Heart left ventricle (tissue), 16 donors: Measurements from ENCODE around the gene CXCL10. TPM values are rescaled to one million over a fixed set of nuclear protein-coding genes. Genes with fewer than 3 reads are reported as not detected.

Experiments
- ATAC-seq, 4 donors: fragments of 200-7000 bp; cut with Tn5 transposase; one replicate each; pipeline ENCODE4 v1.9.1; 2020 to 2022; ENCODE audit warnings: moderate library complexity in 4 of 4, mild to moderate bottlenecking in 3 of 4, moderate number of reproducible peaks in 1 of 4
- DNase-seq, 5 donors: peaks; one replicate each; pipeline ENCODE4 v3.0.0-alpha.2; 2020
- H3K27ac ChIP-seq, 12 donors: fragments of 200-600 bp; sonication (generic) in 4 of 12; one replicate each; pipeline versions ENCODE4 v1.5.0 to v1.8.0; 2016 to 2022; ENCODE audit warnings: mild to moderate bottlenecking in 2 of 12
- H3K27me3 ChIP-seq, 9 donors: fragments of 200-600 bp; sonication (generic) in 2 of 9; one replicate each; pipeline versions ENCODE4 v1.5.1 to v1.8.0; 2016 to 2022; ENCODE audit warnings: mild to moderate bottlenecking in 3 of 9
- H3K36me3 ChIP-seq, 9 donors: fragments of 200-600 bp; sonication (generic) in 2 of 9; one replicate each; pipeline versions ENCODE4 v1.5.0 to v1.8.0; 2018 to 2022; ENCODE audit warnings: mild to moderate bottlenecking in 2 of 9
- H3K4me1 ChIP-seq, 12 donors: fragments of 200-600 bp; sonication (generic) in 4 of 12; one replicate each; pipeline versions ENCODE4 v1.5.0 to v1.8.0; 2016 to 2022; ENCODE audit warnings: mild to moderate bottlenecking in 3 of 12
- H3K4me3 ChIP-seq, 12 donors: fragments of 200-600 bp; sonication (generic) in 4 of 12; one replicate each; pipeline versions ENCODE4 v1.5.0 to v1.8.0; 2017 to 2022; ENCODE audit warnings: mild to moderate bottlenecking in 9 of 12, moderate library complexity in 4 of 12
- H3K9me3 ChIP-seq, 12 donors: fragments of 200-600 bp; sonication (generic) in 4 of 12; one replicate each; pipeline versions ENCODE4 v1.5.0 to v1.8.0; 2016 to 2022; ENCODE audit warnings: mild to moderate bottlenecking in 1 of 12
- POLR2A ChIP-seq, 2 donors: fragments of 450-650 bp; IDR thresholded peaks; one replicate each; pipeline ENCODE4 v1.6.1; 2017; ENCODE audit warnings: antibody characterized with exemption in 2 of 2, mild to moderate bottlenecking in 2 of 2, moderate library complexity in 2 of 2
- WGBS, 4 donors: extraction: QIAGEN DNeasy Blood & Tissue Kit in 2 of 4; methylation state at CpG; one replicate each; pipeline versions ENCODE4 v1.1.5 to v1.1.7; 2013 to 2018; 5-methylcytosine and 5-hydroxymethylcytosine counted together
- intact Hi-C, 10 donors: fragments of 100-400 bp; cut with DNase I; formaldehyde crosslinking; loops; one replicate each; pipeline versions ENCODE4 v1.11.1 to v1.14.2; 2022
- polyA plus RNA-seq, 2 donors: library from polyadenylated mRNA; stranded (reverse); fragments of 200-250 nt; gene quantifications; one replicate each; pipeline ENCODE4 v1.2.3, GENCODE V29; 2013
- total RNA-seq, 9 donors: library from RNA; depleted of rRNA in 2 of 9; stranded (reverse); fragments of >200 nt in 2 of 9; fragmentation: NEBNext Ultra II Directional in 3 of 9; extraction: Animal tissue kit (Norgen Biotek cat#: 25700) in 3 of 9; gene quantifications; one replicate each; pipeline versions ENCODE4 v1.1.0 to v1.2.4, GENCODE V29; 2016 to 2023
- TF ChIP-seq, protein P1 (sequence below), 12 donors: fragments of 200-600 bp; sonication (generic) in 4 of 12; IDR thresholded peaks; one replicate each; pipeline versions ENCODE4 v1.5.0 to v1.8.0; 2018 to 2022; ENCODE audit warnings: antibody characterized with exemption in 12 of 12, mild to moderate bottlenecking in 5 of 12
- donor health status: ischemic (EF 13 %, LVEDD 7.1; RV severe dilation, severe dysfunction).
- donor health status: healthy with polysubstance abuse.
- donor health status: DM: no; HTN: yes; CAD: no.
- donor health status: DM: no; HTN: no; CAD: no.
- donor health status: ischemic (EF 25% LVEDD 6.9; RV normal size, moderate dysfunction).
- donor health status: ischemic (EF 25% LVEDD 5.7; RV mildly dilated, moderate dysfunction).
- donor health status: healthy.
- donor health status: DM: yes; HTN: yes; CAD: no.
- donor health status: ischemic (EF 35%, LVEDD 5.7; RV mildly dilated, moderate dysfunction).
- donor health status: nonischemic (EF 11% LVEDD 7.7; RV severe dilation, severe dysfunction).
- donor health status: DM: yes; HTN: yes; CAD: no.
- donor health status: PGD.
- donor health status: ischemic (EF 29% LVEDD 5.4; RV normal size, mild dysfunction).
- donor health status: nonischemic (EF 23%, LVEDD 6.1; RV moderate dilation, normal function).

Gene CXCL10
- total and polyA plus RNA-seq, 11 donors = 0.10 to 252 (median 0.64) TPM; not detected in 3

DNA sequence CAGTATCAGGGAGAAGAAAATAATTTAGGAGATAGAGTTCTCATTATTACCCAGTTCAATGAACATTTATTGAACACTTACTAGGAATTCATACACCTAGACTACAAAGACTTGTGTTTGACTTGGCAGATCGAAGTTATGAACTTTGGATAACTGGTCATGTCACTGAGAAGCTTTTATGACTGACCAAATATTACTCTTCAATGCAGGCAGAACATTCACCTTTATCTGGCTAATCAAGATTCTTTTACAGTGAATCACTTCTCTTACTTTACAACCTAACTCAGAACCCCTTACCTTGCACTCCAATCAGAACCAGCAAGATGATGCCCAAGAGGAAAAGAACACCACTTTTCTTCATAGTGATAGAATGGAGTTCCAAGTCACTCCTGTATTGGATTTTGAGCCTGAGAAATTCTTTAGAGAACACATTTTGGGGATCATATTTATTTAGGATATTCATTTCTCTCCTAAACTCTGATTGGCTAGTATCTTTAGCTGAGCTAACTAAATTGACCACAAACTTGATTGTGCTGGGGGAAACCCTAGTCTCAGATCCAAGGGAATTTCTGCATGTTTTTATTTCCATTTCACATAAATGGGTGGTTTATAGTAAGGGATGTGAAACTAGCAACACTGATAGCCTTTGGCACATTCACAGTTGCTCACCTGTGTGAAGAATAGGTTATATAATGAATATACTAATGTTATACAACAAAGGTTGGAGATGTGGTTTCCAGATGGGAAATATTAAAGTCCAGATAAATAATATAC lies 16.0 kb downstream of the CXCL10 start, which contains the start of gene CXCL9:
CXCL9 (minus strand) TSS at position 421 of the 774 bp plus-strand sequence; CDS start at position 361, 60 bp downstream.
- 72 to 94% (median 81%) methylated on average over 1 of the region's 1 CpG for WGBS, 4 donors
- intact Hi-C loops = no loop called here
- H3K36me3 ChIP-seq = no peaks in the 10 kb centered on the region
- no peak within 1 kb of the TSS for H3K27ac ChIP-seq
- H3K27me3 ChIP-seq = no peaks in the 10 kb centered on the region
- peak within 1 kb of the TSS in 1 of 12 donors; percentile 33 for H3K4me3 ChIP-seq
- H3K9me3 ChIP-seq = no peaks in the 10 kb centered on the region
- ATAC-seq = no peak
- TF ChIP-seq, protein P1, sequence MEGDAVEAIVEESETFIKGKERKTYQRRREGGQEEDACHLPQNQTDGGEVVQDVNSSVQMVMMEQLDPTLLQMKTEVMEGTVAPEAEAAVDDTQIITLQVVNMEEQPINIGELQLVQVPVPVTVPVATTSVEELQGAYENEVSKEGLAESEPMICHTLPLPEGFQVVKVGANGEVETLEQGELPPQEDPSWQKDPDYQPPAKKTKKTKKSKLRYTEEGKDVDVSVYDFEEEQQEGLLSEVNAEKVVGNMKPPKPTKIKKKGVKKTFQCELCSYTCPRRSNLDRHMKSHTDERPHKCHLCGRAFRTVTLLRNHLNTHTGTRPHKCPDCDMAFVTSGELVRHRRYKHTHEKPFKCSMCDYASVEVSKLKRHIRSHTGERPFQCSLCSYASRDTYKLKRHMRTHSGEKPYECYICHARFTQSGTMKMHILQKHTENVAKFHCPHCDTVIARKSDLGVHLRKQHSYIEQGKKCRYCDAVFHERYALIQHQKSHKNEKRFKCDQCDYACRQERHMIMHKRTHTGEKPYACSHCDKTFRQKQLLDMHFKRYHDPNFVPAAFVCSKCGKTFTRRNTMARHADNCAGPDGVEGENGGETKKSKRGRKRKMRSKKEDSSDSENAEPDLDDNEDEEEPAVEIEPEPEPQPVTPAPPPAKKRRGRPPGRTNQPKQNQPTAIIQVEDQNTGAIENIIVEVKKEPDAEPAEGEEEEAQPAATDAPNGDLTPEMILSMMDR (IDR thresholded peaks at IDR 0.05) = no peak
- TF ChIP-seq POLR2A (IDR thresholded peaks at IDR 0.05) = no peak
- H3K4me1 ChIP-seq = peaks cover 0 to 27% (median 9%) of the 10 kb centered on the region in 12 donors
- DNase-seq = no peak

DNA sequence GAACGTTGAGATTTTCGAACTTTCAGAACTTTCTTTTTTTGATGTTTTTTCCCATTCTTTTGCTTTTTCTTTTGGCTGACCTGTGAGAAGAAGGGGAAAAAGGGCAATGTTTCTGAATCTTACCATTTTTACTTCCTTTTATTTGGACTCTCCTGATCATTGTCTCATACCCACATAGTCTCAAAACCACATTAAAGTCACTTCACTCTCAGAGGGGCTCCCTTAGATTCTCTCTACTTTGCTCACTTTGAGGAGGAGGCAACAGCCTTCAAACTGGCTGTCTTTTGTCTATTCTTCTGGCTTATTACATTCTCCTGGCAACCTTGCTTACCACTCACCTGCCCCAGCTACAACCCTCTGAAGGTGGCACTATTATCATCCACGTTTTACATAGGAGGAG lies 19.7 kb downstream of the CXCL10 start:
- H3K9me3 ChIP-seq = no peaks in the 10 kb centered on the region
- H3K27me3 ChIP-seq = no peaks in the 10 kb centered on the region
- 86 to 96% (median 89%) methylated on average over 3 of the region's 3 CpGs for WGBS, 4 donors
- TF ChIP-seq POLR2A (IDR thresholded peaks at IDR 0.05) = no peak
- TF ChIP-seq, protein P1 (IDR thresholded peaks at IDR 0.05) = no peak
- H3K36me3 ChIP-seq = no peaks in the 10 kb centered on the region
- H3K27ac ChIP-seq = peak overlapping the region in 6 of 12 donors; percentile 21 to 77 (median 48)
- ATAC-seq (no peak), DNase-seq (no peak)
- intact Hi-C loops = loop anchor here in 1 of 10 donors (2.0 kb wide), 1 partner anchor 67 kb away; no protein-coding TSS in a partner anchor
- peaks cover 0 to 20% (median 4%) of the 10 kb centered on the region in 12 donors for H3K4me1 ChIP-seq
- no peak overlapping the region for H3K4me3 ChIP-seq

DNA sequence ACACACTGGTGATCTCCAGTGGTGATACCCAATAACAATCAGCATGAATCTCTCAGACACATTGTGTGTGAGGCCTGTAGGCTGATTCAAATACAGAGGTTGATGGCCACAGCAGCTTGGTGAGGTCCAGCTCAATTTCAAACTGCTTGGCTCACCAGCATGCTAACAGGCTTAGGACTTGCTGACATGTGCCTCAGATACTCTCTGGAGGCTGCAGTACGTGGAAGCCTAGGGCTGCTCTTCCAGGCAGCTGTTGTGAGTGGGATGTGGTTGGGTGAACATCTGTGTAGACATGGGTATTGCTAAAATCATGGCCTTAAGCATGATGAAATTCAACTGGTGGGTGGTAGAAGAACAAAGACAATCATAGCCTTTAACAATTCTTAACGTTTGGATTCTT lies 20.3 kb downstream of the CXCL10 start:
- WGBS, 4 donors = 58 to 70% (median 64%) methylated on average over 2 of the region's 2 CpGs
- peak overlapping the region in 8 of 12 donors; percentile 9 to 77 (median 62) for H3K27ac ChIP-seq
- TF ChIP-seq, protein P1 (IDR thresholded peaks at IDR 0.05) = no peak
- no peak for TF ChIP-seq POLR2A (IDR thresholded peaks at IDR 0.05)
- H3K27me3 ChIP-seq = no peaks in the 10 kb centered on the region
- peaks cover 0 to 20% (median 4%) of the 10 kb centered on the region in 12 donors for H3K4me1 ChIP-seq
- DNase-seq = peak in 3 of 5 donors; percentile 49 to 56 (median 54)
- intact Hi-C loops = no loop called here
- no peaks in the 10 kb centered on the region for H3K9me3 ChIP-seq
- no peak overlapping the region for H3K4me3 ChIP-seq
- ATAC-seq = peak; percentile 61 to 96 (median 90)
- no peaks in the 10 kb centered on the region for H3K36me3 ChIP-seq

DNA sequence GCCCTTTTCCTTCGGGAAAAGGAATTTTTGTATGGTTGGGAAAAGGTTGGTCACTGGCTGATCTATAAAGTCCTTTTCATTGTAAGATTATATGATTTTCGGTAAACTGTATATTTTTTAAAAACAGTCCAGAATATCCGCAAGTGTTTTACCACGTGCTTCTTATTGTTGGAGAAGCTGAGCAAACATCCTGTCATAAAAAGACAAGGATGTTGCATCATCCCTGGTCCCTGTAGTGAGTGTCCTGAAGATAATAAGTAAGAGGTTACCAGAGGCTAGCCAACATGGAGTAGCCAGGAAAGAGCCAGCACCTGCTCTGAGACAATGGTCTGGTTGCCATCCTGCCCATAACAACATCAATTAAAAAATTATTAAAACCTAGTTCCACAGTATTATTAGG lies 21.1 kb downstream of the CXCL10 start:
- Histone ChIP-seq H3K4me1 (peaks cover 0 to 20% (median 4%) of the 10 kb centered on the region in 12 donors), H3K4me3 (peak overlapping the region in 1 of 12 donors; percentile 12), H3K27ac (peak overlapping the region in 8 of 12 donors; percentile 32 to 77 (median 62)), H3K36me3 (no peaks in the 10 kb centered on the region), H3K9me3 (no peaks in the 10 kb centered on the region), H3K27me3 (no peaks in the 10 kb centered on the region)
- ATAC-seq = peak; percentile 69 to 93 (median 74)
- no peak for TF ChIP-seq POLR2A (IDR thresholded peaks at IDR 0.05)
- TF ChIP-seq, protein P1 (IDR thresholded peaks at IDR 0.05) = no peak
- no peak for DNase-seq
- 43 to 62% (median 60%) methylated on average over 4 of the region's 4 CpGs for WGBS, 4 donors
- intact Hi-C loops = no loop called here
